B cell (primary cell): Measurements from ENCODE around the gene MAP2K1. TPM values are rescaled to one million over a fixed set of nuclear protein-coding genes. Genes with fewer than 3 reads are reported as not detected.

Experiments
- ATAC-seq: fragments of 200-7000 bp; cut with Tn5 transposase; one replicate; pipeline ENCODE4 v1.10.0; 2021; ENCODE audit warnings: low read depth, mild to moderate bottlenecking, moderate number of reproducible peaks, moderate library complexity
- CTCF ChIA-PET: fragments of 350-600 bp; sonication (Branson Sonifier 250); formaldehyde crosslinking; loops from one replicate; lab custom pipeline; 2021; ENCODE audit warnings: antibody characterized with exemption, inconsistent platforms; lab: Charles Lee
- POLR2A ChIA-PET: fragments of 350-600 bp; sonication (Branson Sonifier 250); formaldehyde crosslinking; loops from one replicate; lab custom pipeline; 2021; ENCODE audit warnings: antibody characterized with exemption; lab: Charles Lee
- DNase-seq: peaks from one replicate; pipeline ENCODE4 v3.0.0; 2013
- H2AFZ ChIP-seq: 2 replicates; pipeline ENCODE4 v1.6.1; 2012; ENCODE audit warnings: mild to moderate bottlenecking, low read depth, low read length; ENCODE audit not compliant: insufficient read depth, poor library complexity, severe bottlenecking
- H3K27ac ChIP-seq, 2 donors: 1 replicate in 1 of 2; 2 replicates in 1 of 2; pipeline ENCODE4 v1.5.1; 2012 to 2013; ENCODE audit warnings: low read length in 2 of 2, mild to moderate bottlenecking in 2 of 2, moderate library complexity in 1 of 2
- H3K27me3 ChIP-seq, 4 experiments: fragments of 200-600 bp in 1 of 4; sonication (generic) in 1 of 4; replicated peaks in 1 of 4; 1 replicate in 2 of 4; 2 replicates in 2 of 4; pipeline versions ENCODE4 v1.6.1 to v1.7.0; 2013 to 2016; ENCODE audit warnings: low read length in 3 of 4, mild to moderate bottlenecking in 2 of 4, mixed read lengths in 1 of 4, moderate library complexity in 1 of 4; ENCODE audit not compliant: insufficient read depth in 4 of 4, control insufficient read depth in 3 of 4; ENCODE audit errors: control extremely low read depth in 1 of 4
- H3K36me3 ChIP-seq, 2 experiments: replicated peaks in 1 of 2; 1 replicate in 1 of 2; 2 replicates in 1 of 2; pipeline versions ENCODE4 v1.6.1 to v1.7.1; 2013; ENCODE audit warnings: low read length in 1 of 2; ENCODE audit not compliant: insufficient read depth in 2 of 2, control insufficient read depth in 1 of 2; ENCODE audit errors: control extremely low read depth in 1 of 2, extremely low read depth in 1 of 2
- H3K4me1 ChIP-seq, 2 donors: fragments of 200-600 bp in 1 of 2; sonication (generic) in 1 of 2; 1 replicate in 1 of 2; 2 replicates in 1 of 2; pipeline versions ENCODE4 v1.5.1 to v1.6.1; 2013 to 2017; ENCODE audit warnings: low read length in 2 of 2; ENCODE audit not compliant: control insufficient read depth in 2 of 2, insufficient read depth in 2 of 2
- H3K4me2 ChIP-seq: replicated peaks from 2 replicates; pipeline ENCODE3; 2012; ENCODE audit warnings: mild to moderate bottlenecking, low read depth, low read length; ENCODE audit not compliant: poor library complexity, severe bottlenecking
- H3K4me3 ChIP-seq, 5 experiments: fragments of 200-600 bp in 1 of 5; sonication (generic) in 1 of 5; 1 replicate in 3 of 5; 2 replicates in 2 of 5; pipeline versions ENCODE4 v1.5.1 to v1.7.0; 2011 to 2016; ENCODE audit warnings: low read length in 4 of 5, mild to moderate bottlenecking in 4 of 5, low read depth in 2 of 5, control low read depth in 1 of 5, moderate library complexity in 1 of 5; ENCODE audit not compliant: insufficient read depth in 1 of 5; ENCODE audit errors: control extremely low read depth in 1 of 5, extremely low read depth in 1 of 5
- H3K79me2 ChIP-seq: fragments of 200-600 bp; sonication (generic); one replicate; pipeline ENCODE4 v1.6.0; 2016; ENCODE audit warnings: low read length; ENCODE audit not compliant: control insufficient read depth, insufficient read depth
- H3K9ac ChIP-seq: fragments of 200-600 bp; sonication (generic); 2 replicates; pipeline ENCODE4 v1.6.1; 2017; ENCODE audit warnings: mild to moderate bottlenecking, low read length, moderate library complexity
- H3K9me3 ChIP-seq, 3 donors: one replicate each; pipeline versions ENCODE4 v1.6.1 to v1.7.1; 2013; ENCODE audit warnings: low read length in 2 of 3; ENCODE audit not compliant: control insufficient read depth in 2 of 3, insufficient read depth in 1 of 3; ENCODE audit errors: control extremely low read depth in 1 of 3
- H4K20me1 ChIP-seq: 2 replicates; pipeline ENCODE4 v1.6.0; 2012; ENCODE audit warnings: mild to moderate bottlenecking, low read length; ENCODE audit not compliant: insufficient read depth, control insufficient read depth, poor library complexity, severe bottlenecking
- H3K27ac Mint-ChIP-seq: one replicate; pipeline ENCODE4 v1.8.0; 2021; ENCODE audit warnings: mixed read lengths
- H3K27me3 Mint-ChIP-seq: one replicate; pipeline ENCODE4 v1.8.0; 2021; ENCODE audit warnings: mixed read lengths
- H3K4me1 Mint-ChIP-seq: one replicate; pipeline ENCODE4 v1.8.0; 2021; ENCODE audit warnings: mixed read lengths
- H3K4me3 Mint-ChIP-seq: one replicate; pipeline ENCODE4 v1.8.0; 2021; ENCODE audit warnings: mixed read lengths
- H3K9me3 Mint-ChIP-seq: one replicate; pipeline ENCODE4 v1.8.0; 2022; ENCODE audit warnings: mixed read lengths; ENCODE audit not compliant: insufficient read depth
- EZH2 ChIP-seq: IDR thresholded peaks from 2 replicates; pipeline ENCODE4 v1.6.1; 2012; ENCODE audit warnings: borderline replicate concordance, low read depth, mild to moderate bottlenecking, moderate library complexity, low read length; ENCODE audit not compliant: insufficient read depth, poor library complexity, severe bottlenecking
- WGBS: methylation state at CpG from one replicate; pipeline ENCODE4 v1.1.5; 2013; ENCODE audit warnings: missing lambda C conversion rate; ENCODE audit not compliant: insufficient coverage; 5-methylcytosine and 5-hydroxymethylcytosine counted together
- intact Hi-C: fragments of 100-400 bp; cut with micrococcal nuclease; formaldehyde crosslinking; loops from one replicate; pipeline ENCODE4 v1.10.0; 2022
- polyA plus RNA-seq: library from polyadenylated mRNA; depleted of rRNA; stranded (reverse); fragments of >200 nt; gene quantifications from 2 replicates; pipeline ENCODE4 v1.2.3, GENCODE V29; 2012
- total RNA-seq, 2 donors: library from RNA; stranded (reverse); fragments of 120-200 nt in 1 of 2; gene quantifications; 1 replicate in 1 of 2; 2 replicates in 1 of 2; pipeline versions ENCODE4 v1.2.3 to v1.2.4, GENCODE V29; 2013 to 2022
- TF ChIP-seq, protein P1 (sequence below): fragments of 200-600 bp; IDR thresholded peaks from one replicate; pipeline ENCODE4 v1.8.0; 2022; ENCODE audit warnings: antibody characterized with exemption, mild to moderate bottlenecking

Gene MAP2K1
- total and polyA plus RNA-seq, 2 donors (not counting 1 experiment from before 2014, with no cell fraction given), result 21.6 to 52.3 TPM

DNA sequence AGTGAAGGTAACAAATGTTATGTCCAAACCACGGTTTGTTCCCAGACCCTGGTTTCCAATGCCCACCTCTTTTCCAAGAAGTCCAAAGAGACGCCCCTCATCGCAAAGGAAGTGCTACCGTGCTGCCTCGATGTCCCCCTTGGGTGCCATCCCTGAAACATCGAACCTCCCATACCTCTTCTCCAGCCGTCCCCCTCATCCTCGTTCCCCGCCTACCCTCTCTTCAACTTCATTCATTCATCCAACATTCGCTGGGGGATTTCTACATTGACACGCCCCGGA, 30.7 kb upstream of the MAP2K1 start:
- Histone ChIP-seq H3K79me2 (no peaks in the 10 kb centered on the region), H3K4me3 (peak overlapping the region; percentile 35 to 89 (median 84)), H2AFZ (peak overlapping the region; percentile 89), H3K9me3 (peaks cover 0 to 6% (median 0%) of the 10 kb centered on the region in 3 donors), H3K9ac (peak overlapping the region; percentile 78), H3K4me2 (peak overlapping the region; percentile 83), H3K27ac (peak overlapping the region; percentile 58 to 71), H3K36me3 (peaks cover 0 to 4% of the 10 kb centered on the region in 2 experiments), H3K4me1 (peaks cover 11 to 28% of the 10 kb centered on the region in 2 donors), H3K27me3 (no peaks in the 10 kb centered on the region), H4K20me1 (no peaks in the 10 kb centered on the region)
- Mint-ChIP-seq H3K4me1 (peaks cover 24% of the 10 kb centered on the region), H3K27me3 (no peaks in the 10 kb centered on the region), H3K9me3 (no peaks in the 10 kb centered on the region), H3K27ac (peak overlapping the region; percentile 83), H3K4me3 (peak overlapping the region; percentile 91)
- intact Hi-C loops, result loop anchor here (1.0 to 5.0 kb wide), 4 partner anchors 30 to 1696 kb away; partner anchors contain the start of genes MAP2K1, PIAS1, SNAPC5 and ZWILCH
- DNase-seq (no peak), ATAC-seq (no peak)
- no peak for TF ChIP-seq EZH2
- TF ChIP-seq, protein P1, sequence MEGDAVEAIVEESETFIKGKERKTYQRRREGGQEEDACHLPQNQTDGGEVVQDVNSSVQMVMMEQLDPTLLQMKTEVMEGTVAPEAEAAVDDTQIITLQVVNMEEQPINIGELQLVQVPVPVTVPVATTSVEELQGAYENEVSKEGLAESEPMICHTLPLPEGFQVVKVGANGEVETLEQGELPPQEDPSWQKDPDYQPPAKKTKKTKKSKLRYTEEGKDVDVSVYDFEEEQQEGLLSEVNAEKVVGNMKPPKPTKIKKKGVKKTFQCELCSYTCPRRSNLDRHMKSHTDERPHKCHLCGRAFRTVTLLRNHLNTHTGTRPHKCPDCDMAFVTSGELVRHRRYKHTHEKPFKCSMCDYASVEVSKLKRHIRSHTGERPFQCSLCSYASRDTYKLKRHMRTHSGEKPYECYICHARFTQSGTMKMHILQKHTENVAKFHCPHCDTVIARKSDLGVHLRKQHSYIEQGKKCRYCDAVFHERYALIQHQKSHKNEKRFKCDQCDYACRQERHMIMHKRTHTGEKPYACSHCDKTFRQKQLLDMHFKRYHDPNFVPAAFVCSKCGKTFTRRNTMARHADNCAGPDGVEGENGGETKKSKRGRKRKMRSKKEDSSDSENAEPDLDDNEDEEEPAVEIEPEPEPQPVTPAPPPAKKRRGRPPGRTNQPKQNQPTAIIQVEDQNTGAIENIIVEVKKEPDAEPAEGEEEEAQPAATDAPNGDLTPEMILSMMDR, result no peak
- WGBS, result under 1% methylated on average over 12 of the region's 12 CpGs
- POLR2A ChIA-PET, result interaction anchor here (0.7 to 1.6 kb wide), 3 partner anchors 32 to 1969 kb away, joined by 3 to 4 read pairs (median 3); no protein-coding TSS in a partner anchor
- CTCF ChIA-PET, result interaction anchor here (5.0 kb wide), 1 partner anchor 142 kb away, joined by 27 read pairs; the partner anchor contains the start of gene SNAPC5
